SKM-1 treated with dmso at 0.1 percent for 144 hours (cell line): Measurements from ENCODE around the gene BCR.

ENCODE experiments used
- DNase-seq: peaks from one replicate; lab custom pipeline; 2025; ENCODE audit not compliant: unreplicated experiment; lab: John Stamatoyannopoulos, UW

The BCR gene

GRCh38 chr22:23175817-23176644, 4.3 kb upstream of the BCR start:
- DNase-seq = no peak

GRCh38 chr22:23176645-23177027, 3.7 kb upstream of the BCR start:
- no peak for DNase-seq

DNA sequence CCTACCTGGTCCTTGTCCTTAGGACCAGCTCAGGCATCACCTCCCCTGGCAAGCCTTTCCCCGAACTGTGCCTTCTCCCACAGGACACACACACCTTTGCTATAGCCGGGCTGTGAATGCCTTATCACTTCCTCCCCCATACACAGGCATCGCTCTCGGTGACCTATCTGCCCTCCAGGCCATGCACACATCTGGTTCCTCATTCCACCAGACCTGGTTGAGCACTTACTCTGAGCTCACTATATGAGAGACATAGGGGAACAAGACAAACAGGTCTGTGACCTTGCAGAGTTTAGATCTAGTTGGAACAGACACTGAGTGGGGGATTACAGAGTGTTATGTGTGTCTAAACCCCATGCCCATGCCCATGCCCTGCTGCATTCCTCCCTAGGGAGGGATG, 3.1 kb upstream of the BCR start:
- peak; percentile 64 for DNase-seq

DNA sequence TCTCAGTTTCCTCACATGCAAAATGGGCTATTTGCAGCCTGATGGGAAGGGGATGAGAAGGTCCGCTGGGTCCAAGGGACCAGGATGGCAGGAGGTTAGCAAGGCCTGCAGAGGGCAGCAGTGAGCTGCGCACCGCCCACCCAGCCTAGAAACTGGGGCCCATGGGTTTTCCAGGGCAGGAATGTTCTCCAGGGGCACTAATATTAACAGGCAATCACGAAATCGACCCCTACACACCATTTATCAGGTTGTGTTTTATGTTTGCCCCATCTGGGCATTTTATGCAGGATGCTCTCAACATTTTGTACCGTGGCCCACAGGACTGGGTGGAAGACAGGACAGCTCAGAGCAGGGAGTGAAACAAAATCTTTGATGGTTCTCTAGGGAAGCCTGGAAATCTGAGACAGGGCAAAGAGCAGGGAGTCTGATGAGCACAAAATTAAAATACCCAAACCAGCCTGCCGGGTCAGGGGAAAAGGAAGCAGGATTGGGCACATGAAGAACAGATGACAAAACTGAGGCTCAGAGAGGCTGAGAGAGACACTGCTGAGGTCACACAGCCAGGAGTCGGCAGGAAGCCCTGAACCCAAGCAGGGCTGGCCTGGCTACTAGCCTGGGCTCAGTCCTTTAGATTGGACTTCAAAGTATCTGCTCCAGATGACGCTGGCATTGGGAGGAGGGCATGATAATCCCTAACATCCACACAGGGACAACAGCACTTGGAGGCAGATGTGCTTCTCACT, 1.6 kb upstream of the BCR start:
- peak; percentile 48 for DNase-seq

GRCh38 chr22:23179381-23180299, 669 bp upstream of the BCR start:
- no peak for DNase-seq

GRCh38 chr22:23180893-23181720, 798 bp downstream of the BCR start:
- no peak for DNase-seq

DNA sequence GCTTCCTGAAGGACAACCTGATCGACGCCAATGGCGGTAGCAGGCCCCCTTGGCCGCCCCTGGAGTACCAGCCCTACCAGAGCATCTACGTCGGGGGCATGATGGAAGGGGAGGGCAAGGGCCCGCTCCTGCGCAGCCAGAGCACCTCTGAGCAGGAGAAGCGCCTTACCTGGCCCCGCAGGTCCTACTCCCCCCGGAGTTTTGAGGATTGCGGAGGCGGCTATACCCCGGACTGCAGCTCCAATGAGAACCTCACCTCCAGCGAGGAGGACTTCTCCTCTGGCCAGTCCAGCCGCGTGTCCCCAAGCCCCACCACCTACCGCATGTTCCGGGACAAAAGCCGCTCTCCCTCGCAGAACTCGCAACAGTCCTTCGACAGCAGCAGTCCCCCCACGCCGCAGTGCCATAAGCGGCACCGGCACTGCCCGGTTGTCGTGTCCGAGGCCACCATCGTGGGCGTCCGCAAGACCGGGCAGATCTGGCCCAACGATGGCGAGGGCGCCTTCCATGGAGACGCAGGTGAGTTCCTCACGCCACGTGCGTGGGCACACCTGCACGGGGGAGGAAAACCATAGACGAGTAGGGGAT, 1.5 kb downstream of the BCR start:
- no peak for DNase-seq

GRCh38 chr22:23182309-23183060, 2.2 kb downstream of the BCR start:
- DNase-seq = no peak

GRCh38 chr22:23183061-23183698, 2.9 kb downstream of the BCR start:
- DNase-seq = no peak

- no peak for DNase-seq
Observed at GRCh38 chr22:23184100-23184763, 3.9 kb downstream of the BCR start.

GRCh38 chr22:23184764-23185113, 4.4 kb downstream of the BCR start:
- no peak for DNase-seq

- DNase-seq = no peak
Observed at GRCh38 chr22:23187211-23187610, 6.9 kb downstream of the BCR start.

- DNase-seq = no peak
Observed at GRCh38 chr22:23187871-23188700, 7.8 kb downstream of the BCR start.

DNA sequence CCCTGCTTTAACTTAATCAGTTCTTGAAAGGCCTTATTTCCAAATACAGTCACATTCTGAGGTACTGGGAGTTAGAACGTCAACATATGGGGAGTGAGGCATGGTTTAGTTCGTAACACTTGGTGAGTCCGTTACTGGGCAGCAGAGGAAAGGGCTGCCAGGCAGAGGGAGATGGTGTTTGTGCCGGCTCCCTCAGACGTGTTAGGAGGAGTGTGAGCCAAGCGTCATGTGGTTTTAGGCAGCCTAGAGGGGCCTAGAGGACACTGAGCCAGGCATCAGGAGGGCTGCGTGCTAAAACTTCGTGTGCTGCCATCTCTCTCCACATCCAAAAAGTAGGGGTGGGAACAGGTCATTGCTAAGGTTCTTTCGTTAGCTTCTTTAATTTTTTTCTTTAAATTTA, 10.2 kb downstream of the BCR start:
- no peak for DNase-seq

- DNase-seq = no peak
Observed at GRCh38 chr22:23192133-23192532, 11.8 kb downstream of the BCR start.

GRCh38 chr22:23192558-23192957, 12.2 kb downstream of the BCR start:
- DNase-seq = no peak

DNA sequence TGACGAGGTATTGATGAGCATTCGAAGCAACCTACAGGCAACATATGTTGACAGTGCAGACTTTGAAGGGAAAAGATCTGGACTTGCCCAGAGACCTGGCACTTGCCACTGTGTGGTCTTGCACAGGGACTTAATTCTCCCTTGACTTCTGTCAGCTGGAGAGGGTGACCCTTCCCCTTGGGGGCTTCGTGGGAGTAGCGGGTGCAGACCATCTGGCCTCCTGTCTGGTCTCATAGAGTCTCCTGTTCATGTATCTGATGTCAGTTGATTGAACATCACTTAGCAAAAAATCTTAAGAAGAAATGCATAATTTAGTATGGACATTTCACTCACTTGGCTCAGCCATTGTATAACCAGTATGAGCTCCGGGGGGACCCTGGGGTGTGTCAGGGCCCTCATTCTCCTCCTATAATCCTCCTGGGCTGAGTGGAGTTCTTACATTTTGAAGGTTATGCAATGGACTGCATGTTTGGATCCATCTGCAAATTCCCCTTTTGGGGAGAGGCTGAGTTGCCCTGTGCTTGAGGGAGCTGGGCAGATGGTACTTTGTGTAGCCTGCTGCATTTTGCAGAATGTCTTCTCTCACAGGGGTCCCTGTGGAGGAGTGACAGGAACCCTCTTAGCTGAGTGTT, 13.0 kb downstream of the BCR start:
- DNase-seq = no peak
